Natural killer cell (primary cell): ENCODE data around the gene ZXDA. TPM values are rescaled to one million over a fixed set of nuclear protein-coding genes. Genes with fewer than 3 reads are reported as not detected.
"Not testable (repeated sequence)": the region's sequence is repeated elsewhere in the genome, so short reads cannot be mapped to it uniquely, and the experiment has no call there.

Experiments used
- ATAC-seq, 3 donors: fragments of 150-1000 bp in 2 of 3; fragments of 200-7000 bp in 1 of 3; cut with Tn5 transposase; 1 replicate in 1 of 3; 2 replicates in 2 of 3; pipeline ENCODE4 v1.10.0; 2021; ENCODE audit warnings: mild to moderate bottlenecking in 2 of 3, moderate library complexity in 2 of 3
- DNase-seq, 2 donors: peaks; one replicate each; pipeline versions ENCODE4 v3.0.0 to v3.0.0-alpha.2; 2013 to 2021; ENCODE audit warnings: mixed read lengths in 1 of 2
- H3K27ac ChIP-seq: one replicate; pipeline ENCODE4 v1.5.1; 2013; ENCODE audit warnings: mild to moderate bottlenecking, low read length
- H3K27me3 ChIP-seq: one replicate; pipeline ENCODE4 v1.6.1; 2013; ENCODE audit warnings: low read length; ENCODE audit not compliant: control insufficient read depth, insufficient read depth
- H3K36me3 ChIP-seq: one replicate; pipeline ENCODE4 v1.6.1; 2013; ENCODE audit warnings: low read length; ENCODE audit not compliant: control insufficient read depth, insufficient read depth
- H3K4me1 ChIP-seq: one replicate; pipeline ENCODE4 v1.6.1; 2013; ENCODE audit warnings: low read length; ENCODE audit not compliant: control insufficient read depth, insufficient read depth
- H3K4me3 ChIP-seq: one replicate; pipeline ENCODE4 v1.5.1; 2013; ENCODE audit warnings: low read length
- H3K9me3 ChIP-seq: one replicate; pipeline ENCODE4 v1.6.1; 2013; ENCODE audit warnings: low read length; ENCODE audit not compliant: control insufficient read depth, insufficient read depth
- H3K27ac Mint-ChIP-seq, 2 donors: one replicate each; pipeline ENCODE4 v1.8.0; 2022; ENCODE audit warnings: mild to moderate bottlenecking in 2 of 2, mixed read lengths in 2 of 2, moderate library complexity in 1 of 2
- H3K27me3 Mint-ChIP-seq, 2 donors: one replicate each; pipeline ENCODE4 v1.8.0; 2022; ENCODE audit warnings: low read depth in 2 of 2, mixed read lengths in 2 of 2
- H3K36me3 Mint-ChIP-seq: one replicate; pipeline ENCODE4 v1.8.0; 2022; ENCODE audit warnings: mixed read lengths
- H3K4me1 Mint-ChIP-seq, 2 donors: one replicate each; pipeline ENCODE4 v1.8.0; 2022; ENCODE audit warnings: mixed read lengths in 2 of 2
- H3K4me3 Mint-ChIP-seq: one replicate; pipeline ENCODE4 v1.8.0; 2022; ENCODE audit warnings: mild to moderate bottlenecking, moderate library complexity, mixed read lengths
- H3K9me3 Mint-ChIP-seq, 2 donors: one replicate each; pipeline ENCODE4 v1.8.0; 2022; ENCODE audit warnings: mixed read lengths in 2 of 2
- WGBS: methylation state at CpG from one replicate; pipeline ENCODE4 v1.1.7; 2013; ENCODE audit warnings: missing lambda C conversion rate; ENCODE audit not compliant: insufficient coverage; 5-methylcytosine and 5-hydroxymethylcytosine counted together
- intact Hi-C: fragments of 100-400 bp; cut with micrococcal nuclease; formaldehyde crosslinking; loops from one replicate; pipeline ENCODE4 v1.14.2; 2022
- total RNA-seq, 4 donors: library from RNA; stranded (reverse); fragments of 120-200 nt in 1 of 4; gene quantifications; one replicate each; pipeline versions ENCODE4 v1.2.3 to v1.2.4, GENCODE V29; 2013 to 2022
- TF ChIP-seq, protein P1 (sequence below): fragments of 200-600 bp; IDR thresholded peaks from one replicate; pipeline ENCODE4 v1.8.0; 2022; ENCODE audit warnings: antibody characterized with exemption

The ZXDA gene, protein sequence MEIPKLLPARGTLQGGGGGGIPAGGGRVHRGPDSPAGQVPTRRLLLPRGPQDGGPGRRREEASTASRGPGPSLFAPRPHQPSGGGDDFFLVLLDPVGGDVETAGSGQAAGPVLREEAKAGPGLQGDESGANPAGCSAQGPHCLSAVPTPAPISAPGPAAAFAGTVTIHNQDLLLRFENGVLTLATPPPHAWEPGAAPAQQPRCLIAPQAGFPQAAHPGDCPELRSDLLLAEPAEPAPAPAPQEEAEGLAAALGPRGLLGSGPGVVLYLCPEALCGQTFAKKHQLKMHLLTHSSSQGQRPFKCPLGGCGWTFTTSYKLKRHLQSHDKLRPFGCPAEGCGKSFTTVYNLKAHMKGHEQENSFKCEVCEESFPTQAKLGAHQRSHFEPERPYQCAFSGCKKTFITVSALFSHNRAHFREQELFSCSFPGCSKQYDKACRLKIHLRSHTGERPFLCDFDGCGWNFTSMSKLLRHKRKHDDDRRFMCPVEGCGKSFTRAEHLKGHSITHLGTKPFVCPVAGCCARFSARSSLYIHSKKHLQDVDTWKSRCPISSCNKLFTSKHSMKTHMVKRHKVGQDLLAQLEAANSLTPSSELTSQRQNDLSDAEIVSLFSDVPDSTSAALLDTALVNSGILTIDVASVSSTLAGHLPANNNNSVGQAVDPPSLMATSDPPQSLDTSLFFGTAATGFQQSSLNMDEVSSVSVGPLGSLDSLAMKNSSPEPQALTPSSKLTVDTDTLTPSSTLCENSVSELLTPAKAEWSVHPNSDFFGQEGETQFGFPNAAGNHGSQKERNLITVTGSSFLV
- total RNA-seq, result 10 to 100 TPM; 10.4 to 12.0 (median 10.9) TPM
- 14.7 TPM for total RNA-seq (2013)

DNA sequence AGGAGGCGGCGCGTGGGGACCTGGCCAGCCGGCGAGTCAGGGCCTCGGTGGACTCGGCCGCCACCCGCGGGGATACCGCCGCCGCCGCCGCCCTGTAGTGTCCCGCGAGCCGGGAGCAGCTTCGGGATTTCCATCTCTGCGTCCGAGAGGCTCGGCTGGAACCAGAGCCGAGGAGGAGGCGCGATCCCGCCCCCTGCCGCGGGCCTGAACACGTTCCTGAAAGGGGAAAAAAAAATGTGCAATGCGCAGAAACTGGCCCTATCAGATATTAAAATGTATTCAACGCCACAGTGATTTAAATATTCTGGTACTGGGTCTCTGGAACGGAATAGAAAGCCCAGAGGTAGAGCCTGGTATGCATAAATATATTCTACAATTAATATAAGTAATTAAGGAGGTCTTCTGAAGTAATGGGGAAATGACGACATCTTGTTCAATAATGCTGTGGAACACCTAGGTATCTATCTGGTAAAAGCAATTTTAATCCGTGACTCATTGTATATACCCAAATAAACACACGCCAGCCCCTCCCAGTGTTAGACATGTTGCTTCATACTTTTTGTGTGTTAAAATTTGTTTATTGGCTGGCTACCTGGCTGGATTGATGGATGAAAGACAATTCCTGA is at the start of gene ZXDA:
TSS of gene ZXDA (minus strand) at position 172 of the 626 bp plus-strand sequence. CDS start at position 134, 38 bp downstream.
- peaks cover 13% of the 10 kb centered on the region for H3K4me1 ChIP-seq
- no CpG with 5 or more reads among the region's 35 CpGs for WGBS

DNA sequence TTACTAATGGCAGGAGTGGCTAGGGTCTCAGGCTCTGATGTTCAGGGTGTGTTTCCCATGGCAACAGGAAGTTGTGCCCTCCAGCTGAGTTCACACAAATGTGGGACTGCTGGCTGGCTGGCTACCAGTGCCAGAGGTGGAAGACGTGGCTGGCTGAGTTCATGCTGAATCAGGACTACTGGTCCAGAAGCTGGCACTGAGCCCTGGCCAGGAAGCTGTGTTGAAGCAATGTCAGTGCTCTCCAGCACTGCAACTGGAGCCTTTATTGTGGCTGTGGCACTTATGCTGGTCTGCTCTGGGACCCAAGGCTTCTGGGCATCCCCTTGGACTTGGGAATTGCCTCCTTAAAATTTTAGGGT is 42.0 kb upstream of the ZXDA start:
- Mint-ChIP-seq H3K4me1 (no peaks in the 10 kb centered on the region), H3K36me3 (no peaks in the 10 kb centered on the region), H3K9me3 (peaks cover 0 to 3% of the 10 kb centered on the region in 2 donors), H3K4me3 (no peak overlapping the region), H3K27me3 (peaks cover 0 to 7% of the 10 kb centered on the region in 2 donors), H3K27ac (peak overlapping the region; percentile 16 to 17)
- Histone ChIP-seq H3K36me3 (no peaks in the 10 kb centered on the region), H3K27me3 (no peaks in the 10 kb centered on the region), H3K4me3 (no peak overlapping the region), H3K9me3 (no peaks in the 10 kb centered on the region), H3K27ac (peak overlapping the region; percentile 42), H3K4me1 (peaks cover 16% of the 10 kb centered on the region)
- WGBS, result 19% methylated on average over 1 of the region's 1 CpG
- DNase-seq (no peak), ATAC-seq (peak in 1 of 3 donors; percentile 22)
- TF ChIP-seq, protein P1, sequence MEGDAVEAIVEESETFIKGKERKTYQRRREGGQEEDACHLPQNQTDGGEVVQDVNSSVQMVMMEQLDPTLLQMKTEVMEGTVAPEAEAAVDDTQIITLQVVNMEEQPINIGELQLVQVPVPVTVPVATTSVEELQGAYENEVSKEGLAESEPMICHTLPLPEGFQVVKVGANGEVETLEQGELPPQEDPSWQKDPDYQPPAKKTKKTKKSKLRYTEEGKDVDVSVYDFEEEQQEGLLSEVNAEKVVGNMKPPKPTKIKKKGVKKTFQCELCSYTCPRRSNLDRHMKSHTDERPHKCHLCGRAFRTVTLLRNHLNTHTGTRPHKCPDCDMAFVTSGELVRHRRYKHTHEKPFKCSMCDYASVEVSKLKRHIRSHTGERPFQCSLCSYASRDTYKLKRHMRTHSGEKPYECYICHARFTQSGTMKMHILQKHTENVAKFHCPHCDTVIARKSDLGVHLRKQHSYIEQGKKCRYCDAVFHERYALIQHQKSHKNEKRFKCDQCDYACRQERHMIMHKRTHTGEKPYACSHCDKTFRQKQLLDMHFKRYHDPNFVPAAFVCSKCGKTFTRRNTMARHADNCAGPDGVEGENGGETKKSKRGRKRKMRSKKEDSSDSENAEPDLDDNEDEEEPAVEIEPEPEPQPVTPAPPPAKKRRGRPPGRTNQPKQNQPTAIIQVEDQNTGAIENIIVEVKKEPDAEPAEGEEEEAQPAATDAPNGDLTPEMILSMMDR, result no peak
- intact Hi-C loops, result no loop called here

More for the DNA sequence above, at the start of gene ZXDA:
- Mint-ChIP-seq H3K4me3 (peak within 1 kb of the TSS; percentile 77), H3K27ac (peak within 1 kb of the TSS; percentile 80 to 85), H3K4me1 (peaks cover 17 to 24% of the 10 kb centered on the region in 2 donors)
- H3K36me3 Mint-ChIP-seq, H3K27me3 ChIP-seq, H3K27me3 Mint-ChIP-seq, H3K9me3 Mint-ChIP-seq, intact Hi-C loops, H3K36me3 ChIP-seq, H3K9me3 ChIP-seq: not testable (repeated sequence)
- peak within 1 kb of the TSS; percentile 74 for H3K27ac ChIP-seq
- peak within 1 kb of the TSS; percentile 48 for H3K4me3 ChIP-seq
- DNase-seq (peak in 1 of 2 donors; percentile 60), ATAC-seq (peak; percentile 62 to 68 (median 67))

DNA sequence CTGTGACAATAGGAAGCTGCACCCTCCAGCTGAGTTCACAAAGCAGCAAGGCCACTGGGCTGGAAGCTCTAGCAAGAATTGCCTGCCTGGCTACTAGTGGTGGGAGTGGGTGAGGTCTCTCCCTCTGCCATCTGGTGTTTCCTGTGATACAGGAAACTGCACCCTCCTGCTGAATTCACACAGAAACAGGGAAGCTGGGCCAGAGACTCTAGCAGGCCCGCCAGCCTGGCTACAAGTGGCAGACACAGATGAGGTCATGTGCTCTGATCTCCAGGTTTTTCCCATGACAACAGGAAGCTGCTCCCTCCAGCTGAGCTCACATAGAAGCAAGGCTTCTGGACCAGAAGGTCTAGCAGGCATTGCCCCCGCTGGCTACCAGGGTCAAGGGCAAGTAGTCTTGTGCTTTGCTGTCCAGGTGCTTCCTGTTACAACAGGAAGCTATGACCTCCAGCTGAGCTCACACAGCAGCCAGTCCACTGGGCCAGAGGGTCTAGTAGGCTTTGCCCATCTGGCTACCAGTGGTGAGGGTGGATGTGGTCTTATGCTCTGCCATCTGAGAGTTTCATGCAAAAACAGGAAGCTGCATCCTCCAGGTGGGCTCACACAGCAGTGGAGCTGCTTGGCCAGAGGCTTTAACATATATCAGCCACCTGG is 41.5 kb upstream of the ZXDA start:
- no peaks in the 10 kb centered on the region for H3K4me1 Mint-ChIP-seq
- no peaks in the 10 kb centered on the region for H3K27me3 ChIP-seq
- WGBS, result 9% methylated on average over 2 of the region's 2 CpGs

More for the DNA sequence above, 41.5 kb upstream of the ZXDA start:
- no peak for DNase-seq
- intact Hi-C loops, result no loop called here
- peaks cover 0 to 7% of the 10 kb centered on the region in 2 donors for H3K27me3 Mint-ChIP-seq
- H3K27ac Mint-ChIP-seq, result peak overlapping the region; percentile 16 to 17
- Histone ChIP-seq H3K27ac (peak overlapping the region; percentile 42), H3K36me3 (no peaks in the 10 kb centered on the region), H3K4me3 (no peak overlapping the region), H3K4me1 (peaks cover 16% of the 10 kb centered on the region), H3K9me3 (no peaks in the 10 kb centered on the region)
- H3K36me3 Mint-ChIP-seq, result no peaks in the 10 kb centered on the region
- TF ChIP-seq, protein P1, result no peak
- H3K4me3 Mint-ChIP-seq, result no peak overlapping the region
- H3K9me3 Mint-ChIP-seq, result peaks cover 0 to 3% of the 10 kb centered on the region in 2 donors
- ATAC-seq, result peak in 2 of 3 donors; percentile 34 to 50
